Body of pancreas (tissue), 4 donors: ENCODE measurements around the gene CCDC80.

Experiments
- CTCF ChIP-seq, 7 experiments: fragments of 450-650 bp in 4 of 7; fragments of 200-600 bp in 3 of 7; sonication (generic) in 3 of 7; IDR thresholded peaks; one replicate each; pipeline ENCODE4 v1.5.1; 2016 to 2019; ENCODE audit warnings: antibody characterized with exemption in 7 of 7
- POLR2A ChIP-seq, 3 donors: fragments of 450-650 bp; IDR thresholded peaks; one replicate each; pipeline ENCODE4 v1.6.1; 2016; ENCODE audit warnings: antibody characterized with exemption in 3 of 3, mild to moderate bottlenecking in 2 of 3

- no peak for TF ChIP-seq CTCF (IDR thresholded peaks at IDR 0.05)
- TF ChIP-seq POLR2A (IDR thresholded peaks at IDR 0.05) = no peak
These were observed 80.6 kb downstream of the CCDC80 start for GRCh38 chr3:112560307-112560706.
